GM12864 (cell line): ENCODE measurements around the gene ZNF574.
A peak's percentile ranks its signal among the peaks of the same experiment; 100 is the strongest.

Experiments used
- DNase-seq: peaks from one replicate; pipeline ENCODE4 v3.0.0-alpha.2; 2011; ENCODE audit warnings: low read depth
- H3K4me3 ChIP-seq: 2 replicates; pipeline ENCODE4 v1.5.1; 2011; ENCODE audit warnings: mild to moderate bottlenecking, low read depth, low read length, control low read depth
- CTCF ChIP-seq: IDR thresholded peaks from 2 replicates; pipeline ENCODE4 v1.5.1; 2011; ENCODE audit warnings: low read depth, mild to moderate bottlenecking, moderate library complexity, low read length, control low read depth, inconsistent platforms; ENCODE audit errors: missing control alignments

ZNF574 gene

DNA sequence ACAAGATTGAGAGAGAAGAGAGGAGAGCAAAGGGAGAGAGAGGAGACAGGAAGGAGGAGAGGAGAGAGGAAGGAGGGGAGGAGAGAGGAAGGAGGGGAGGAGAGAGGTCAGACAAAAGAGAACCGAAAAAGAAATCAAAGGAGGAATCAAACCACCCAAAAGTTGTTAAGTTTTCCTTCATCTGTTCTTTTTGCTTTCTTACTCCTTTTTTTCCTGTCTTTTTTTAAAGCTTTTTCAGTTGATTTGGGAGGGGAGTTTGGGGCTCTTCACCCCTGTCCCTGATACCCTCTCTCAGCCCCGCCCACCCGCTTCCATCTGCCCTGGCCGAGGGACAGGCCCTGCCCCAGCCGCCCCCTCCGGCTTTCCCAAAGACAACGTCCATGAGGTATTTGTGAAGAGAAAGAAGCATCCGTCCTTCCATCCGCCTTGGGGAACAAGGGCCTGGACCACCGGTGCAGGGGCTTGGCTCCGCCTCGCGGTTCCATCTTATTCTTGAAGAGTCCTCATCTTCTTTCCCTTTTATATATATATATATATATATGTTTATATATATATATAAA, 13.3 kb downstream of the ZNF574 start:
- H3K4me3 ChIP-seq, result no peak overlapping the region
- no peak for TF ChIP-seq CTCF
- no peak for DNase-seq

DNA sequence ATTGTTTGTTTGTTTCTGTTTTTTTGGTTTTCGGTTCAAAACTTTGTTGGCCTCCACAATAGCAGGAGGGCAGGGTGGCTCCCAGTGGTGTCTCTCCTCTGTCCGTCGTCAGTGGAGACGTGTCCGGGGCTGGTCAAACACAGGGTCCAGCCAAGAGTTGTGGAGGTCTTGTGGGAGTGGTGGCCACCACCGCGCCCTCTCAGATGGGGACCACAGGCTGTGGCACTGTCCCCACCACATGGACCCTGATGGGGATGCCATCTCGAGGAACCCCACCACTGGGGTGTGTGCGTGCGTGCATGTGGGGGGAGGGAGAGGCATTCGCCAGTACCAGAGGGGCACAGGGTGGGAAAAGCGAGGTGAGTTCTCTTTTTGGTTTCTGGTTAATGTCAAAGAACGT, 13.8 kb downstream of the ZNF574 start:
- DNase-seq, result no peak
- no peak overlapping the region for H3K4me3 ChIP-seq
- TF ChIP-seq CTCF, result no peak

DNA sequence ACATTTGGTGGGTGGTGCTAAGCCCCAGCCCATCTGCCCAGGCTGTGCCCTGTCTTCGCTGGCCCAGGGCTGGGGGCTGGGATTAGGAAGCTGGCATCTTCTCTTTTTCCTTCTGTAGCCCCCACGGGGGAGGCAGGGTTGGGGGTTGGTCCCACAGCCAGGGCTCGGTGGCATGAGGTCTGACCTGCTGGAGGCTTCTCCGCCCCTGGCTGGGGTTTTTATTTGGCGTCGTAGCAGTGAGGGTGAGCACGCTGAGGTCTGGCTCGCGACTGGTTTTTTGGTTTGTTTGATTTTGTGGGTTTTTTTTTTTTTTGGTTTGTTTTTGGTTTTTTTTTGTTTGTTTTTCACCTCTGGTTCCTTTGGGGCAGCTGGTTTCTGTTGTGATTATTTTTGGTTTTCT, 14.7 kb downstream of the ZNF574 start:
- H3K4me3 ChIP-seq, result no peak overlapping the region
- DNase-seq, result no peak
- no peak for TF ChIP-seq CTCF

GRCh38 chr19:42091300-42091699, 15.3 kb downstream of the ZNF574 start:
- no peak for DNase-seq
- no peak for TF ChIP-seq CTCF
- H3K4me3 ChIP-seq, result no peak overlapping the region

- no peak for TF ChIP-seq CTCF
- H3K4me3 ChIP-seq, result no peak overlapping the region
- no peak for DNase-seq
Measured at GRCh38 chr19:42091742-42092141, 15.8 kb downstream of the ZNF574 start.

DNA sequence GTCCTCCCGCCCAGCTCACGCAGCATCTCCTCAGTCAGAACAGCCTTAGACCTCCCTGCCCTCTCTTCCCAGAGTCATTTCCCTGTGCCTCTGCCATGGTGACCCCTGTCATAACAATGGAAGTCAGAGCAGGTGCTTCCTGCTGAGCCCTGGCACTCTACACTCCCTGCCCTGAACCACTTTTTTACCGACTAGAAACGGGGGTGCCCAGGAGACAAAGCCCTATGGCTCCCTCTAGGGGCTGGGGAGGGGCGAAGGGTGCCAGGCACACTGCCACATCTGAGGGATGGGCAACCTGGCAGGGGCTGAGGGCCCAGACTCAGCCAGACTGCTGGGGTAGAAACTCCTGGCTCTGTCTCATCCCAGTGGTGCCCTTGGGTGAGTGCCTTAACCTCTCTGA, 16.4 kb downstream of the ZNF574 start:
- TF ChIP-seq CTCF, result peak; percentile 60
- H3K4me3 ChIP-seq, result no peak overlapping the region
- no peak for DNase-seq

GRCh38 chr19:42093505-42093904, 17.5 kb downstream of the ZNF574 start:
- no peak for DNase-seq
- no peak for TF ChIP-seq CTCF
- no peak overlapping the region for H3K4me3 ChIP-seq
